SK-N-SH treated with all-trans-retinoic acid at 6 μM for 48 hours (cell line): ENCODE measurements around the gene AHR.

Source experiments
- ATAC-seq: fragments of 200-7000 bp; cut with Tn5 transposase; 3 replicates; pipeline ENCODE4 v1.9.1; 2020; ENCODE audit warnings: mild to moderate bottlenecking, moderate library complexity
- ARNTL ChIP-seq: fragments of 450-650 bp; formaldehyde crosslinking; IDR thresholded peaks from 2 replicates; pipeline ENCODE4 v1.5.0; 2020; ENCODE audit warnings: low read depth, mild to moderate bottlenecking, moderate library complexity, borderline replicate concordance
- BACH2 ChIP-seq: fragments of 250-450 bp; sonication (Bioruptor Pico); IDR thresholded peaks from 2 replicates; pipeline ENCODE4 v1.9.0; 2021; ENCODE audit warnings: mild to moderate bottlenecking, borderline replicate concordance
- ESRRG ChIP-seq: fragments of 250-450 bp; sonication (Bioruptor Pico); IDR thresholded peaks from 2 replicates; pipeline ENCODE4 v1.6.1; 2021; ENCODE audit warnings: mild to moderate bottlenecking
- GLIS3 ChIP-seq: fragments of 250-450 bp; sonication (Bioruptor Pico); IDR thresholded peaks from 2 replicates; pipeline ENCODE4 v1.5.0; 2020; ENCODE audit warnings: mild to moderate bottlenecking, moderate library complexity
- ISL1 ChIP-seq: fragments of 250-450 bp; sonication (Bioruptor Pico); IDR thresholded peaks from 2 replicates; pipeline ENCODE4 v2.1.2; 2022; ENCODE audit warnings: mild to moderate bottlenecking, moderate library complexity
- OSR1 ChIP-seq: fragments of 250-450 bp; sonication (Bioruptor Pico); IDR thresholded peaks from 2 replicates; pipeline ENCODE4 v1.8.0; 2022; ENCODE audit warnings: moderate library complexity, mild to moderate bottlenecking, inconsistent platforms
- PPARA ChIP-seq: fragments of 250-450 bp; sonication (Bioruptor Pico); IDR thresholded peaks from 2 replicates; pipeline ENCODE4 v1.5.0; 2020; ENCODE audit warnings: mild to moderate bottlenecking, borderline replicate concordance
- RARB ChIP-seq: fragments of 250-450 bp; sonication (Bioruptor Pico); IDR thresholded peaks from 2 replicates; pipeline ENCODE4 v1.8.0; 2021; ENCODE audit warnings: mild to moderate bottlenecking, moderate library complexity
- SNAI2 ChIP-seq: fragments of 250-450 bp; sonication (Bioruptor Pico); IDR thresholded peaks from 2 replicates; pipeline ENCODE4 v1.5.0; 2020; ENCODE audit warnings: mild to moderate bottlenecking, moderate library complexity
- TCF4 ChIP-seq: fragments of 250-450 bp; sonication (Bioruptor Pico); IDR thresholded peaks from 2 replicates; pipeline ENCODE4 v1.8.0; 2021; ENCODE audit warnings: mild to moderate bottlenecking, moderate library complexity, borderline replicate concordance
- TOX ChIP-seq: fragments of 250-450 bp; sonication (Bioruptor Pico); IDR thresholded peaks from 2 replicates; pipeline ENCODE4 v1.8.0; 2021; ENCODE audit warnings: mild to moderate bottlenecking, moderate library complexity, borderline replicate concordance
- ZC3H10 ChIP-seq: fragments of 250-450 bp; sonication (Bioruptor Pico); IDR thresholded peaks from 2 replicates; pipeline ENCODE4 v1.5.1; 2021; ENCODE audit warnings: mild to moderate bottlenecking, moderate library complexity
- ZFP3 ChIP-seq: fragments of 250-450 bp; sonication (Bioruptor Pico); IDR thresholded peaks from 2 replicates; pipeline ENCODE4 v1.5.0; 2020; ENCODE audit warnings: mild to moderate bottlenecking, moderate library complexity
- ZFP30 ChIP-seq: fragments of 450-650 bp; formaldehyde crosslinking; IDR thresholded peaks from 2 replicates; pipeline ENCODE4 v1.5.0; 2022; ENCODE audit warnings: mild to moderate bottlenecking, moderate library complexity
- ZNF565 ChIP-seq: fragments of 450-650 bp; formaldehyde crosslinking; conservative IDR thresholded peaks from 2 replicates; pipeline ENCODE4 v1.5.0; 2020; ENCODE audit warnings: low read depth, mild to moderate bottlenecking, moderate library complexity
- ZNF8 ChIP-seq: fragments of 450-650 bp; formaldehyde crosslinking; IDR thresholded peaks from 2 replicates; pipeline ENCODE4 v1.5.0; 2020; ENCODE audit warnings: mild to moderate bottlenecking, moderate library complexity
- TF ChIP-seq, protein P1 (sequence below): fragments of 250-450 bp; sonication (Bioruptor Pico); IDR thresholded peaks from 2 replicates; pipeline ENCODE4 v1.5.1; 2021; ENCODE audit warnings: mild to moderate bottlenecking, moderate library complexity
- TF ChIP-seq, protein P2 (sequence below): fragments of 250-450 bp; sonication (Bioruptor Pico); IDR thresholded peaks from 2 replicates; pipeline ENCODE4 v1.5.1; 2020; ENCODE audit warnings: low read depth, mild to moderate bottlenecking, moderate library complexity
- TF ChIP-seq, protein P3 (sequence below): fragments of 250-450 bp; sonication (Bioruptor Pico); IDR thresholded peaks from 2 replicates; pipeline ENCODE4 v1.8.0; 2020; ENCODE audit warnings: mild to moderate bottlenecking, moderate library complexity, borderline replicate concordance
- TF ChIP-seq, protein P4 (sequence below): fragments of 250-450 bp; sonication (Bioruptor Pico); IDR thresholded peaks from 2 replicates; pipeline ENCODE4 v1.5.0; 2020; ENCODE audit warnings: mild to moderate bottlenecking, moderate library complexity

AHR gene

DNA sequence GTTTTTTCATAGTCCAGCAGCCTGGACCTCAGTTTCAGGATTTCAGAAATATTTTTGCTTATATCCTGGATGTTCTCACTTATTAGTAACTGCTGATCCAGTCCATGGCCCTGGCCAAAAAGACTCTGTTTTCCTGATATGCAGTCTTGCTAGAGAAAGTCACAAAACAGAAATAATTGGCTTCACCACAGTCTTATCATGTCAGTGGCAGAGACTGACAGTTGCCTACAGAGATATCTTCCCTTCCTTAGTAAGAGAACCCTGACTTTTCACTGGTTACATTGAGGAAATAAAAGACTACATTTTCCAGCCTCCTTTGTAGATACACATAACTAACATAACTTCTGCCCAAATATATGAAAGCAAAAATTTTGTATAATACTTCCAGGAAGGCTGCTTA lies 56.6 kb downstream of the AHR start:
- TF ChIP-seq SNAI2 (CRISPR knock-in tag) (no peak), ZFP30 (CRISPR knock-in tag) (no peak), OSR1 (no peak), ZFP3 (no peak), RARB (CRISPR knock-in tag) (no peak), ARNTL (CRISPR knock-in tag) (no peak), ZNF8 (no peak), ZC3H10 (no peak), TOX (CRISPR knock-in tag) (no peak)
- ATAC-seq = no peak

DNA sequence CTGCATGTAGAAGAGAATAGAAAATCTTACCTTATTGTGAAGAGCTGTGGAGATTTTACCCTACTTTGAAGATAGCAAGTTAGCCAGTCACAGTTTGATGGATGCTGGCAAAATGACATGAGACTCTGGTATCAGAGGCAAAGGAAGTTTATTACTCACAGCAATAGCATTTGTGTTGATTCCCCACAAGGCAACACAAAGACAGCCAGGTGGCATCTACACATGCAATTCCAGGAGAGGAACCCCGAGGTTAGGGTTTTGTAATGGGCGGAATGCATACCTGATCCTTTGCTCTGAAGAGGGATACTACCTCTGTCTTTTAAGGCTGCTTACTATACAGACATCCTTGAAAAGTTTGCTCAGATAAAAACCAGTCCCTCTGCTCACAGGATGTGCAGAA lies 59.5 kb downstream of the AHR start:
- no peak for TF ChIP-seq OSR1
- TF ChIP-seq ZC3H10 = no peak
- TF ChIP-seq, protein P1, sequence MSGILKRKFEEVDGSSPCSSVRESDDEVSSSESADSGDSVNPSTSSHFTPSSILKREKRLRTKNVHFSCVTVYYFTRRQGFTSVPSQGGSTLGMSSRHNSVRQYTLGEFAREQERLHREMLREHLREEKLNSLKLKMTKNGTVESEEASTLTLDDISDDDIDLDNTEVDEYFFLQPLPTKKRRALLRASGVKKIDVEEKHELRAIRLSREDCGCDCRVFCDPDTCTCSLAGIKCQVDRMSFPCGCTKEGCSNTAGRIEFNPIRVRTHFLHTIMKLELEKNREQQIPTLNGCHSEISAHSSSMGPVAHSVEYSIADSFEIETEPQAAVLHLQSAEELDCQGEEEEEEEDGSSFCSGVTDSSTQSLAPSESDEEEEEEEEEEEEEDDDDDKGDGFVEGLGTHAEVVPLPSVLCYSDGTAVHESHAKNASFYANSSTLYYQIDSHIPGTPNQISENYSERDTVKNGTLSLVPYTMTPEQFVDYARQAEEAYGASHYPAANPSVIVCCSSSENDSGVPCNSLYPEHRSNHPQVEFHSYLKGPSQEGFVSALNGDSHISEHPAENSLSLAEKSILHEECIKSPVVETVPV = no peak
- no peak for TF ChIP-seq GLIS3
- no peak for TF ChIP-seq ISL1 (CRISPR knock-in tag)
- no peak for TF ChIP-seq ARNTL (CRISPR knock-in tag)
- TF ChIP-seq ZNF565 (CRISPR knock-in tag) = no peak
- TF ChIP-seq BACH2 (CRISPR knock-in tag) = no peak
- TF ChIP-seq, protein P2, sequence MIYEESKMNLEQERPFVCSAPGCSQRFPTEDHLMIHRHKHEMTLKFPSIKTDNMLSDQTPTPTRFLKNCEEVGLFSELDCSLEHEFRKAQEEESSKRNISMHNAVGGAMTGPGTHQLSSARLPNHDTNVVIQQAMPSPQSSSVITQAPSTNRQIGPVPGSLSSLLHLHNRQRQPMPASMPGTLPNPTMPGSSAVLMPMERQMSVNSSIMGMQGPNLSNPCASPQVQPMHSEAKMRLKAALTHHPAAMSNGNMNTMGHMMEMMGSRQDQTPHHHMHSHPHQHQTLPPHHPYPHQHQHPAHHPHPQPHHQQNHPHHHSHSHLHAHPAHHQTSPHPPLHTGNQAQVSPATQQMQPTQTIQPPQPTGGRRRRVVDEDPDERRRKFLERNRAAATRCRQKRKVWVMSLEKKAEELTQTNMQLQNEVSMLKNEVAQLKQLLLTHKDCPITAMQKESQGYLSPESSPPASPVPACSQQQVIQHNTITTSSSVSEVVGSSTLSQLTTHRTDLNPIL = no peak
- TF ChIP-seq, all 23 proteins: peak for 0
- ATAC-seq = no peak

DNA sequence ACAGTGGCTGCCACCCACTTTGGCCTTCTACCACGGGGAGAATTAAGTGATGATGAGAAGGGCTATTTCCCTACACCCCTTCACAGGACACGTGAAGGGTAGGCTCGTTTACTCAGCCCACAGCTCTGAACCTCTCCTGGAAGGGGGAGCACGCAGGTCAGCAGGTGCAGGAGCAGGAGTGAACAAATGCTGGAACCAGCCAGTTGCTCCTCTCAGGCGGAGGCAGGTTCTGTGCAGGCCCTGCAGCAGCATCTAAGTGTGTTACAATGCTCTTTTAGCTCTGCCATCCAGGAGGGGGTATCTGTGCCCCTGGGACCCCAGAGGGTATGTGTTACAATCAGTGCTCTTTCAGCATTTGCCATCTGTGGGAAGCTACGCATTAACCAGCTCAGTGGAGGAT lies 61.2 kb downstream of the AHR start:
- ATAC-seq = no peak

DNA sequence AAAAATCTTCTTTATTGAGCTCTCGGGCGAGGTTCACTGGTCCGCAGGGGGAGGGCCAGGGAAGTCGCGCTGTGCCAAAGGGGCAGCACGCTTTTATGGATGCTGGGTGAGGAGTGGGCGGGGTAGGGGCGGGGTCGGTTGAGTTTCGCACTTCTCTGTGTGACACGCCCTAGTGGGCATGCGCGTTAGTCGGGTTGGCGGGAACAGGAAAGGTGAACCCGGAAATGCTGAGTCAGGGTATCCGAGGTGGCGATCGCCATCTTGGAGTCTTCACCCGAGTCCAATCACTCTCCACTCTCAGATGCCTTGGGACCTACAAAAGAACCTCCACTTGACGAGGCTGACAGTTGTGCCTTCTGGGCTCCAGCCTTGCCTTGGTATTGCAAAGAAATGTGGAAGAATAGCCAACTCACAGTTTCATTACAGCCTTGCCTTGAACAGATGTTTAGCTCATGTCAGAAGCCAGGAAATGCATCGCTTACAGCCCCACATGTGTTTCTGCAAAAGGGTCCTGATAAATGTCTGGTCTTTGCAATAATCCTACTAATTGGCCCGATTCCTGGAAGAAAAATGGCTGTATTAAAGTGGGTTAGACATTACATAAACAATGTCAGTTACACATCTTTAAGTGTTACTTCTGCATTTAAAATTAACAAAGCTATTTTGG lies 64.1 kb downstream of the AHR start:
- no peak for ATAC-seq
- TF ChIP-seq ZNF8 = no peak
- TF ChIP-seq ZFP3 = no peak
- TF ChIP-seq, protein P1 = no peak
- no peak for TF ChIP-seq ISL1 (CRISPR knock-in tag)
- TF ChIP-seq SNAI2 (CRISPR knock-in tag) = no peak
- no peak for TF ChIP-seq ZNF565 (CRISPR knock-in tag)
- TF ChIP-seq OSR1 = no peak
- TF ChIP-seq BACH2 (CRISPR knock-in tag) = no peak
- TF ChIP-seq ZFP30 (CRISPR knock-in tag) = no peak
- no peak for TF ChIP-seq TCF4 (CRISPR knock-in tag)
- TF ChIP-seq, protein P3, sequence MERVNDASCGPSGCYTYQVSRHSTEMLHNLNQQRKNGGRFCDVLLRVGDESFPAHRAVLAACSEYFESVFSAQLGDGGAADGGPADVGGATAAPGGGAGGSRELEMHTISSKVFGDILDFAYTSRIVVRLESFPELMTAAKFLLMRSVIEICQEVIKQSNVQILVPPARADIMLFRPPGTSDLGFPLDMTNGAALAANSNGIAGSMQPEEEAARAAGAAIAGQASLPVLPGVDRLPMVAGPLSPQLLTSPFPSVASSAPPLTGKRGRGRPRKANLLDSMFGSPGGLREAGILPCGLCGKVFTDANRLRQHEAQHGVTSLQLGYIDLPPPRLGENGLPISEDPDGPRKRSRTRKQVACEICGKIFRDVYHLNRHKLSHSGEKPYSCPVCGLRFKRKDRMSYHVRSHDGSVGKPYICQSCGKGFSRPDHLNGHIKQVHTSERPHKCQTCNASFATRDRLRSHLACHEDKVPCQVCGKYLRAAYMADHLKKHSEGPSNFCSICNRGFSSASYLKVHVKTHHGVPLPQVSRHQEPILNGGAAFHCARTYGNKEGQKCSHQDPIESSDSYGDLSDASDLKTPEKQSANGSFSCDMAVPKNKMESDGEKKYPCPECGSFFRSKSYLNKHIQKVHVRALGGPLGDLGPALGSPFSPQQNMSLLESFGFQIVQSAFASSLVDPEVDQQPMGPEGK (CRISPR knock-in tag) = no peak
- TF ChIP-seq ZC3H10 = no peak

More for the DNA sequence above, 61.2 kb downstream of the AHR start:
- no peak for TF ChIP-seq ESRRG (CRISPR knock-in tag)
- no peak for TF ChIP-seq ZFP30 (CRISPR knock-in tag)
- TF ChIP-seq ZNF565 (CRISPR knock-in tag) = no peak
- TF ChIP-seq, protein P3 (CRISPR knock-in tag) = no peak
- no peak for TF ChIP-seq PPARA
- TF ChIP-seq ARNTL (CRISPR knock-in tag) = no peak
- TF ChIP-seq, protein P4, sequence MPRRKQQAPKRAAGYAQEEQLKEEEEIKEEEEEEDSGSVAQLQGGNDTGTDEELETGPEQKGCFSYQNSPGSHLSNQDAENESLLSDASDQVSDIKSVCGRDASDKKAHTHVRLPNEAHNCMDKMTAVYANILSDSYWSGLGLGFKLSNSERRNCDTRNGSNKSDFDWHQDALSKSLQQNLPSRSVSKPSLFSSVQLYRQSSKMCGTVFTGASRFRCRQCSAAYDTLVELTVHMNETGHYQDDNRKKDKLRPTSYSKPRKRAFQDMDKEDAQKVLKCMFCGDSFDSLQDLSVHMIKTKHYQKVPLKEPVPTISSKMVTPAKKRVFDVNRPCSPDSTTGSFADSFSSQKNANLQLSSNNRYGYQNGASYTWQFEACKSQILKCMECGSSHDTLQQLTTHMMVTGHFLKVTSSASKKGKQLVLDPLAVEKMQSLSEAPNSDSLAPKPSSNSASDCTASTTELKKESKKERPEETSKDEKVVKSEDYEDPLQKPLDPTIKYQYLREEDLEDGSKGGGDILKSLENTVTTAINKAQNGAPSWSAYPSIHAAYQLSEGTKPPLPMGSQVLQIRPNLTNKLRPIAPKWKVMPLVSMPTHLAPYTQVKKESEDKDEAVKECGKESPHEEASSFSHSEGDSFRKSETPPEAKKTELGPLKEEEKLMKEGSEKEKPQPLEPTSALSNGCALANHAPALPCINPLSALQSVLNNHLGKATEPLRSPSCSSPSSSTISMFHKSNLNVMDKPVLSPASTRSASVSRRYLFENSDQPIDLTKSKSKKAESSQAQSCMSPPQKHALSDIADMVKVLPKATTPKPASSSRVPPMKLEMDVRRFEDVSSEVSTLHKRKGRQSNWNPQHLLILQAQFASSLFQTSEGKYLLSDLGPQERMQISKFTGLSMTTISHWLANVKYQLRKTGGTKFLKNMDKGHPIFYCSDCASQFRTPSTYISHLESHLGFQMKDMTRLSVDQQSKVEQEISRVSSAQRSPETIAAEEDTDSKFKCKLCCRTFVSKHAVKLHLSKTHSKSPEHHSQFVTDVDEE (CRISPR knock-in tag) = no peak
